Keratinocyte (primary cell): ENCODE results near the gene RFC5. TPM values are rescaled to one million over a fixed set of nuclear protein-coding genes. Genes with fewer than 3 reads are reported as not detected.

Source experiments
- DNase-seq: peaks from one replicate; pipeline ENCODE4 v3.0.0-alpha.2; 2011; ENCODE audit warnings: low read depth, missing footprints, low spot score
- FAIRE-seq: peaks from 2 replicates; lab custom pipeline; 2011; peaks lifted over from hg19 to GRCh38; lab: Jason Lieb, UNC
- H2AFZ ChIP-seq: 2 replicates; pipeline ENCODE4 v1.6.0; 2012; ENCODE audit warnings: low read length, control low read depth, inconsistent platforms; ENCODE audit not compliant: control insufficient read depth
- H3K27ac ChIP-seq: 2 replicates; pipeline ENCODE4 v1.5.1; 2011; ENCODE audit warnings: low read length; ENCODE audit not compliant: control insufficient read depth, insufficient read depth
- H3K27me3 ChIP-seq: 3 replicates; pipeline ENCODE4 v1.6.0; 2011; ENCODE audit warnings: low read length; ENCODE audit not compliant: control insufficient read depth, insufficient read depth; ENCODE audit errors: extremely low read depth
- H3K36me3 ChIP-seq, 2 experiments: 2 replicates in 1 of 2; 3 replicates in 1 of 2; pipeline ENCODE4 v1.5.1; 2011; ENCODE audit warnings: low read length in 2 of 2, mild to moderate bottlenecking in 1 of 2; ENCODE audit not compliant: control insufficient read depth in 2 of 2, insufficient read depth in 2 of 2; ENCODE audit errors: extremely low read depth in 1 of 2
- H3K4me1 ChIP-seq: 3 replicates; pipeline ENCODE4 v1.5.1; 2011; ENCODE audit warnings: low read length; ENCODE audit not compliant: control insufficient read depth, insufficient read depth; ENCODE audit errors: extremely low read depth
- H3K4me2 ChIP-seq: 3 replicates; pipeline ENCODE4 v1.6.0; 2011; ENCODE audit warnings: low read depth, low read length; ENCODE audit not compliant: control insufficient read depth, insufficient read depth; ENCODE audit errors: extremely low read depth
- H3K4me3 ChIP-seq, 3 experiments: fragments of 200-600 bp in 1 of 3; sonication (generic) in 1 of 3; 2 replicates in 2 of 3; 3 replicates in 1 of 3; pipeline ENCODE4 v1.5.1; 2011 to 2016; ENCODE audit warnings: low read length in 3 of 3, mild to moderate bottlenecking in 3 of 3, control low read depth in 2 of 3, inconsistent platforms in 1 of 3, low read depth in 1 of 3, mixed read lengths in 1 of 3, mixed run types in 1 of 3, moderate library complexity in 1 of 3; ENCODE audit not compliant: control insufficient read depth in 2 of 3, insufficient read depth in 2 of 3; ENCODE audit errors: extremely low read depth in 1 of 3
- H3K79me2 ChIP-seq: 2 replicates; pipeline ENCODE4 v1.6.0; 2012; ENCODE audit warnings: low read length; ENCODE audit not compliant: control insufficient read depth, insufficient read depth
- H3K9ac ChIP-seq: 3 replicates; pipeline ENCODE4 v1.6.0; 2011; ENCODE audit warnings: low read length; ENCODE audit not compliant: control insufficient read depth, insufficient read depth; ENCODE audit errors: extremely low read depth
- H3K9me1 ChIP-seq: 3 replicates; pipeline ENCODE4 v1.6.0; 2011; ENCODE audit warnings: low read length; ENCODE audit not compliant: control insufficient read depth, insufficient read depth; ENCODE audit errors: extremely low read depth
- H3K9me3 ChIP-seq: 2 replicates; pipeline ENCODE4 v1.5.1; 2012; ENCODE audit warnings: low read depth, low read length; ENCODE audit not compliant: control insufficient read depth
- H4K20me1 ChIP-seq: 3 replicates; pipeline ENCODE4 v1.6.0; 2011; ENCODE audit warnings: low read length; ENCODE audit not compliant: control insufficient read depth, insufficient read depth; ENCODE audit errors: extremely low read depth
- CTCF ChIP-seq, 3 experiments: IDR thresholded peaks in 1 of 3; conservative IDR thresholded peaks in 1 of 3; optimal IDR thresholded peaks in 1 of 3; 2 replicates in 2 of 3; 3 replicates in 1 of 3; pipeline versions ENCODE3 to v1.5.1; 2011; ENCODE audit warnings: low read length in 3 of 3, mild to moderate bottlenecking in 3 of 3, moderate library complexity in 2 of 3, control low read depth in 1 of 3, inconsistent platforms in 1 of 3; ENCODE audit not compliant: insufficient read depth in 2 of 3; ENCODE audit errors: extremely low read depth in 1 of 3
- EZH2 ChIP-seq: IDR thresholded peaks from one replicate; pipeline ENCODE4 v1.6.1; 2012; ENCODE audit warnings: inconsistent platforms, mild to moderate bottlenecking, low read length, moderate library complexity
- dilution Hi-C: fragments of 300-500 bp; cut with MboI; formaldehyde crosslinking; loops from one replicate; pipeline ENCODE4 v1.7.0; 2020; ENCODE audit warnings: low sequenced_read_pairs; ENCODE audit not compliant: extremely low pct_ligation_motif_present
- polyA plus RNA-seq, 5 experiments: library from polyadenylated mRNA; depleted of rRNA in 3 of 5; stranded (reverse) in 3 of 5; stranded (forward) in 1 of 5; unstranded in 1 of 5; fragments of >200 nt; gene quantifications; 1 replicate in 1 of 5; 2 replicates in 3 of 5; 3 replicates in 1 of 5; pipeline versions ENCODE4 v1.2.1 to v1.2.3, GENCODE V29; 2011 to 2012; ENCODE audit warnings: missing spikeins in 2 of 5, low read depth in 1 of 5, low replicate concordance in 1 of 5

The RFC5 gene
- polyA plus RNA-seq, 1 donor (not counting 4 experiments of a cell fraction or from before 2014, with no cell fraction given) = 24.0 TPM

- Histone ChIP-seq H3K9me3 (no peaks in the 10 kb centered on the region), H3K4me2 (no peak overlapping the region), H3K9ac (no peak overlapping the region), H3K36me3 (no peaks in the 10 kb centered on the region), H2AFZ (no peak overlapping the region), H4K20me1 (no peaks in the 10 kb centered on the region), H3K27ac (no peak overlapping the region), H3K4me3 (no peak overlapping the region), H3K9me1 (no peaks in the 10 kb centered on the region), H3K27me3 (no peaks in the 10 kb centered on the region), H3K4me1 (peaks cover 15% of the 10 kb centered on the region), H3K79me2 (peaks cover 17% of the 10 kb centered on the region)
- TF ChIP-seq EZH2 = no peak
- TF ChIP-seq CTCF (optimal IDR thresholded peaks at IDR 0.05 in 1 of 3, IDR thresholded peaks at IDR 0.05 in 1 of 3, conservative IDR thresholded peaks at IDR 0.05 in 1 of 3; ENCODE audit: extremely low read depth in 1 of 3, insufficient read depth in 2 of 3, low read length in 3 of 3) = no peak
- dilution Hi-C loops = no loop called here
- FAIRE-seq = no peak
- DNase-seq = no peak
Measured at GRCh38 chr12:118013283-118013682, 3.2 kb upstream of the RFC5 start.

- FAIRE-seq = no peak
- no peaks in the 10 kb centered on the region for H3K9me3 ChIP-seq
- no peaks in the 10 kb centered on the region for H4K20me1 ChIP-seq
- no peaks in the 10 kb centered on the region for H3K9me1 ChIP-seq
- no peak overlapping the region for H3K27ac ChIP-seq
- TF ChIP-seq CTCF (optimal IDR thresholded peaks at IDR 0.05 in 1 of 3, IDR thresholded peaks at IDR 0.05 in 1 of 3, conservative IDR thresholded peaks at IDR 0.05 in 1 of 3; ENCODE audit: extremely low read depth in 1 of 3, insufficient read depth in 2 of 3, low read length in 3 of 3) (no peak), EZH2 (no peak)
- no peak overlapping the region for H3K4me2 ChIP-seq
- peaks cover 15% of the 10 kb centered on the region for H3K4me1 ChIP-seq
- no peak overlapping the region for H2AFZ ChIP-seq
- H3K36me3 ChIP-seq = peaks cover 3 to 5% of the 10 kb centered on the region in 2 experiments
- dilution Hi-C loops = no loop called here
- no peaks in the 10 kb centered on the region for H3K27me3 ChIP-seq
- H3K79me2 ChIP-seq = peaks cover 18% of the 10 kb centered on the region
- no peak overlapping the region for H3K4me3 ChIP-seq
- DNase-seq = no peak
- H3K9ac ChIP-seq = no peak overlapping the region
Measured at GRCh38 chr12:118015306-118015705, 1.2 kb upstream of the RFC5 start.
